Subcutaneous adipose tissue (tissue), 4 donors: ENCODE data around the gene ATP8B3. TPM values are rescaled to one million over a fixed set of nuclear protein-coding genes. Genes with fewer than 3 reads are reported as not detected.

Source experiments
- CTCF ChIP-seq: fragments of 450-650 bp; IDR thresholded peaks from one replicate; pipeline ENCODE4 v1.5.1; 2016; ENCODE audit warnings: low read depth, mild to moderate bottlenecking, control low read depth, antibody characterized with exemption, moderate library complexity
- total RNA-seq, 4 donors: library from RNA; depleted of rRNA; stranded (reverse); fragments of >200 nt; gene quantifications; one replicate each; pipeline ENCODE4 v1.1.0, GENCODE V29; 2016

Gene ATP8B3
- 1 to 10 TPM; 1.5 to 3.3 (median 1.8) TPM for total RNA-seq

- no peak for TF ChIP-seq CTCF
These were observed at the start of gene ATP8B3 for GRCh38 chr19:1811942-1812425. Gene ATP8B3 (minus strand): TSS chr19:1812276. CDS start chr19:1811736, 540 bp downstream.

- no peak for TF ChIP-seq CTCF
These were observed 49.5 kb upstream of the ATP8B3 start for GRCh38 chr19:1861599-1862031.

- no peak for TF ChIP-seq CTCF
These were observed 48.9 kb upstream of the ATP8B3 start for GRCh38 chr19:1860821-1861598.

GRCh38 chr19:1860042-1860775 is 48.1 kb upstream of the ATP8B3 start:
- no peak for TF ChIP-seq CTCF

- TF ChIP-seq CTCF: no peak
These were observed 47.3 kb upstream of the ATP8B3 start for GRCh38 chr19:1859331-1859781.

- TF ChIP-seq CTCF: no peak
These were observed 46.5 kb upstream of the ATP8B3 start for GRCh38 chr19:1858412-1859081.
